PC-3 (cell line): ENCODE measurements around the gene TBX20. TPM values are rescaled to one million over a fixed set of nuclear protein-coding genes. Genes with fewer than 3 reads are reported as not detected.

Experiments used
- ATAC-seq: fragments of 200-7000 bp; cut with Tn5 transposase; 2 replicates; pipeline ENCODE4 v1.9.1; 2020; ENCODE audit warnings: mild to moderate bottlenecking, moderate library complexity
- BruUV-seq: library from RNA; stranded (reverse); fragments of 400-500 nt; replicated peaks from 2 replicates; lab custom pipeline; 2021; lab: Mats Ljungman, UMichigan
- CTCF ChIA-PET: fragments of 300-600 bp; sonication (Branson Sonifier 250); formaldehyde crosslinking; loops from one replicate; lab custom pipeline; 2022; ENCODE audit warnings: antibody characterized with exemption; lab: Charles Lee
- POLR2A ChIA-PET: fragments of 300-600 bp; sonication (Branson Sonifier 250); formaldehyde crosslinking; loops from one replicate; lab custom pipeline; 2022; ENCODE audit warnings: antibody characterized with exemption; ENCODE audit not compliant: unreplicated experiment; lab: Charles Lee
- DNase-seq: peaks from one replicate; pipeline ENCODE4 v3.0.0-alpha.2; 2015
- H2AFZ ChIP-seq: fragments of 300-600 bp; sonication (generic); 2 replicates; pipeline ENCODE4 v1.6.0; 2016; ENCODE audit warnings: antibody characterized with exemption, low read length
- H3F3A ChIP-seq: fragments of 300-600 bp; sonication (generic); one replicate; pipeline ENCODE4 v1.6.0; 2017; ENCODE audit warnings: antibody characterized with exemption, low read length, control low read depth, mild to moderate bottlenecking; ENCODE audit not compliant: unreplicated experiment
- H3K27ac ChIP-seq: fragments of 300-600 bp; sonication (generic); 2 replicates; pipeline ENCODE4 v1.5.1; 2016; ENCODE audit warnings: mild to moderate bottlenecking, low read length
- H3K27me3 ChIP-seq: fragments of 300-600 bp; sonication (generic); 2 replicates; pipeline ENCODE4 v1.6.1; 2016; ENCODE audit warnings: low read length, mixed read lengths
- H3K36me3 ChIP-seq: fragments of 300-600 bp; sonication (generic); 2 replicates; pipeline ENCODE4 v1.6.1; 2016; ENCODE audit warnings: low read depth, mixed run types, low read length, mixed read lengths
- H3K4me1 ChIP-seq: fragments of 300-600 bp; sonication (generic); 2 replicates; pipeline ENCODE4 v1.5.1; 2016; ENCODE audit warnings: low read length; ENCODE audit not compliant: insufficient read depth
- H3K4me2 ChIP-seq: fragments of 300-600 bp; sonication (generic); 2 replicates; pipeline ENCODE4 v1.6.0; 2016; ENCODE audit warnings: low read length
- H3K4me3 ChIP-seq: fragments of 300-600 bp; sonication (generic); 2 replicates; pipeline ENCODE4 v1.5.1; 2016; ENCODE audit warnings: mild to moderate bottlenecking, low read length, mixed read lengths
- H3K79me2 ChIP-seq: fragments of 300-600 bp; sonication (generic); 2 replicates; pipeline ENCODE4 v1.6.1; 2017; ENCODE audit warnings: low read length, mixed read lengths
- H3K9ac ChIP-seq: fragments of 300-600 bp; sonication (generic); 2 replicates; pipeline ENCODE4 v1.6.0; 2016; ENCODE audit warnings: mild to moderate bottlenecking, low read length
- H3K9me2 ChIP-seq: fragments of 300-600 bp; sonication (generic); replicated peaks from 2 replicates; pipeline ENCODE4 v1.6.1; 2016; ENCODE audit warnings: mixed run types, low read length, mixed read lengths
- H3K9me3 ChIP-seq: fragments of 300-600 bp; sonication (generic); 2 replicates; pipeline ENCODE4 v1.6.1; 2016; ENCODE audit warnings: low read length, mixed read lengths
- H4K20me1 ChIP-seq: fragments of 300-600 bp; sonication (generic); 2 replicates; pipeline ENCODE4 v1.6.1; 2016; ENCODE audit warnings: low read length, mixed read lengths
- EZH2 ChIP-seq: fragments of 300-600 bp; sonication (generic); IDR thresholded peaks from one replicate; pipeline ENCODE4 v1.6.1; 2017; ENCODE audit warnings: antibody characterized with exemption, mild to moderate bottlenecking, low read length; ENCODE audit not compliant: unreplicated experiment
- EZH2phosphoT487 ChIP-seq: fragments of 300-600 bp; sonication (generic); IDR thresholded peaks from 2 replicates; pipeline ENCODE4 v1.6.1; 2018; ENCODE audit warnings: mild to moderate bottlenecking, antibody characterized with exemption, low read length, borderline replicate concordance
- intact Hi-C: fragments of 100-400 bp; cut with micrococcal nuclease; formaldehyde crosslinking; loops from 2 replicates; pipeline ENCODE4 v1.9.0; 2023
- total RNA-seq: library from RNA; depleted of rRNA; stranded (reverse); fragments of >200 nt; gene quantifications from 2 replicates; pipeline ENCODE4 v1.2.3, GENCODE V29; 2014
- TF ChIP-seq, protein P1 (sequence below): fragments of 300-600 bp; sonication (generic); conservative IDR thresholded peaks from 2 replicates; pipeline ENCODE4 v1.5.1; 2017; ENCODE audit warnings: antibody characterized with exemption, low read depth, mild to moderate bottlenecking, low read length

TBX20 gene
- total RNA-seq, 1 experiment from 2014 or later = 0.47 TPM

DNA sequence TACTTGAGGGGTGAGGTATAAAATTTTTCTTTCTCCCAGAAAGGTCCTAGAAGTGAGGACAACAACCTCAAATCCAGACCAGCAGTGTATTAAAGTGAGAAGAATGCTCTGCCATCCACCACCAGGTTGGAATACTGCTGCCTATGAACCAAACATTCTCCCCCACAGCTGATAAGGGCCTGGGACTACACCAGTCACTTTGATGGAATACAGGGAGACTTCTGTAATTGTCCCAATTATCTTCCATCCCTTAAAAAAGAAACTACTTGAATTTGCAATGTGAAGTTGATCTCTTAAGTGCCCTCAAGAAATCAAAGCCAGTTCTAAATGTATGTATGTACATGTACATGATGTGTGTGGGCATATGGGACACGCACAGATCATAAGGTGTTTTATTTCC lies 3.0 kb downstream of the TBX20 start:
- CTCF ChIA-PET = no interaction called here
- H3K4me1 ChIP-seq = peaks cover 20% of the 10 kb centered on the region; the same call in 1 of the 2 replicates
- no peaks in the 10 kb centered on the region for H4K20me1 ChIP-seq
- POLR2A ChIA-PET = no interaction called here
- no peaks in the 10 kb centered on the region for H3K9me2 ChIP-seq
- H3K27ac ChIP-seq = no peak overlapping the region
- no peak overlapping the region for H3K9ac ChIP-seq
- no peak overlapping the region for H2AFZ ChIP-seq
- H3K4me2 ChIP-seq = no peak overlapping the region
- no peak overlapping the region for H3K4me3 ChIP-seq
- H3F3A ChIP-seq = no peaks in the 10 kb centered on the region
- no peak for ATAC-seq
- peaks cover 14% of the 10 kb centered on the region for H3K27me3 ChIP-seq
- BruUV-seq = no TSS peak
- H3K36me3 ChIP-seq = no peaks in the 10 kb centered on the region
- no peak for DNase-seq
- TF ChIP-seq EZH2phosphoT487 = no peak
- TF ChIP-seq, protein P1, sequence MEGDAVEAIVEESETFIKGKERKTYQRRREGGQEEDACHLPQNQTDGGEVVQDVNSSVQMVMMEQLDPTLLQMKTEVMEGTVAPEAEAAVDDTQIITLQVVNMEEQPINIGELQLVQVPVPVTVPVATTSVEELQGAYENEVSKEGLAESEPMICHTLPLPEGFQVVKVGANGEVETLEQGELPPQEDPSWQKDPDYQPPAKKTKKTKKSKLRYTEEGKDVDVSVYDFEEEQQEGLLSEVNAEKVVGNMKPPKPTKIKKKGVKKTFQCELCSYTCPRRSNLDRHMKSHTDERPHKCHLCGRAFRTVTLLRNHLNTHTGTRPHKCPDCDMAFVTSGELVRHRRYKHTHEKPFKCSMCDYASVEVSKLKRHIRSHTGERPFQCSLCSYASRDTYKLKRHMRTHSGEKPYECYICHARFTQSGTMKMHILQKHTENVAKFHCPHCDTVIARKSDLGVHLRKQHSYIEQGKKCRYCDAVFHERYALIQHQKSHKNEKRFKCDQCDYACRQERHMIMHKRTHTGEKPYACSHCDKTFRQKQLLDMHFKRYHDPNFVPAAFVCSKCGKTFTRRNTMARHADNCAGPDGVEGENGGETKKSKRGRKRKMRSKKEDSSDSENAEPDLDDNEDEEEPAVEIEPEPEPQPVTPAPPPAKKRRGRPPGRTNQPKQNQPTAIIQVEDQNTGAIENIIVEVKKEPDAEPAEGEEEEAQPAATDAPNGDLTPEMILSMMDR = no peak
- no peak for TF ChIP-seq EZH2
- no peaks in the 10 kb centered on the region for H3K79me2 ChIP-seq
- H3K9me3 ChIP-seq = no peaks in the 10 kb centered on the region
- intact Hi-C loops = no loop called here

DNA sequence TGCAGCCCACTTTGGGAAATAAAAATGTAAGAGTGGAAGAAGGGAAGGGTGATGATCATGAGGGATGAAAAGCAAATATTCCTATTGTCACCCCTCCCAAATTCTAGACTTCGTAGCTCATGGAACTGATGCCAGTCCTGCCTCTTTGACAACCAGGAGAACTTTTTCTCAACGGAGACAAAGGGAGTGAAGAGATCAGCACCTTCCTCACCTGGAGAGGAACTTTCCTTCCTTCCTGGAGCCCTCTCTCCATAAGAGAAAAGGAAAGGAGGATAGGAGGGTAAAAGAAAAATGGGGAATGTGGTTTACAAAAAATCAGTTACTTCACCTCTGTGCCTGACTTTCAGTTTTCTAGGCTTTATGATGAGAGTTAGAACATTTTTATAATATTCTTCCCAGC lies 3.4 kb downstream of the TBX20 start:
- TF ChIP-seq EZH2phosphoT487 (no peak), EZH2 (no peak)
- TF ChIP-seq, protein P1 = no peak
- POLR2A ChIA-PET = no interaction called here
- DNase-seq (no peak), ATAC-seq (no peak)
- no TSS peak for BruUV-seq
- Histone ChIP-seq H3K9me3 (no peaks in the 10 kb centered on the region), H3K9me2 (no peaks in the 10 kb centered on the region), H3K79me2 (no peaks in the 10 kb centered on the region), H3K9ac (no peak overlapping the region), H3K4me1 (peaks cover 20% of the 10 kb centered on the region; the same call in 1 of the 2 replicates), H2AFZ (no peak overlapping the region), H3K27me3 (peaks cover 9% of the 10 kb centered on the region), H3K4me2 (no peak overlapping the region), H3K4me3 (no peak overlapping the region), H3F3A (no peaks in the 10 kb centered on the region), H3K27ac (no peak overlapping the region), H3K36me3 (no peaks in the 10 kb centered on the region), H4K20me1 (no peaks in the 10 kb centered on the region)
- CTCF ChIA-PET = interaction anchor here (0.5 kb wide), 1 partner anchor 213 kb away, joined by 4 read pairs; the partner anchor contains the start of gene DPY19L1
- intact Hi-C loops = no loop called here

DNA sequence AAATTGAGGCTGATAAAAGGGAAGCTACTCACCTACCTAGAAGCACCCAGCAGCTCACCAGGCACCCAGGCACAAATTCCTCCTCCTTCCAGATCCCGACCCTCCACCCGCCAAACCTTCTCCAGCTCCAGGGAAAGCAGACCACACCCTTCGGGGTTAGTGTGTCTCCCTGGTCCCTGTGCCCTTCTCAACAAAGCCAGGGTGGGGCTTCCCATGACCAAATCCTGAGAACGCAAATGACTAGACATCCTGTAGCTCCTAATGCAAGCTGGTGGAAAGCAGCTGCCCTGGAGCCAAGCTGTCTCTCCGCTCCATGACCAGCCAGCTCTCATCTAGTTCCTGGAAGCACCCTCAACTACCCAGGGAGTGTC lies 4.4 kb downstream of the TBX20 start:
- ATAC-seq (peak; percentile 88), DNase-seq (peak; percentile 67)
- BruUV-seq = no TSS peak
- Histone ChIP-seq H3K27me3 (0 out of 2 replicates have a peak, but pooled peaks cover 5% of the 10 kb centered on the region), H3K36me3 (no peaks in the 10 kb centered on the region), H3K9me3 (no peaks in the 10 kb centered on the region), H3F3A (no peaks in the 10 kb centered on the region), H3K4me1 (peaks cover 20% of the 10 kb centered on the region; the same call in 1 of the 2 replicates), H3K9me2 (no peaks in the 10 kb centered on the region), H3K9ac (peak overlapping the region; percentile 58), H2AFZ (peak overlapping the region; percentile 96), H3K79me2 (no peaks in the 10 kb centered on the region), H3K4me3 (peak overlapping the region; percentile 75), H3K4me2 (peak overlapping the region; percentile 88), H3K27ac (peak overlapping the region; percentile 64), H4K20me1 (no peaks in the 10 kb centered on the region)
- intact Hi-C loops = loop anchor here (10.0 kb wide), 1 partner anchor 55 kb away; no protein-coding TSS in a partner anchor
- POLR2A ChIA-PET = no interaction called here
- CTCF ChIA-PET = no interaction called here
- no peak for TF ChIP-seq EZH2phosphoT487
